Liver (tissue), 9 donors: Measurements from ENCODE around the gene PLP1. TPM values are rescaled to one million over a fixed set of nuclear protein-coding genes. Genes with fewer than 3 reads are reported as not detected.

Source experiments
- DNase-seq: peaks from one replicate; pipeline ENCODE4 v3.0.0-alpha.2; 2017; ENCODE audit warnings: low spot score
- H3K27ac ChIP-seq, 2 donors: one replicate each; pipeline ENCODE4 v1.7.0; 2013; ENCODE audit warnings: inconsistent platforms in 2 of 2, low read length in 2 of 2, control low read depth in 1 of 2, low read depth in 1 of 2, mild to moderate bottlenecking in 1 of 2
- H3K27me3 ChIP-seq, 4 donors: one replicate each; pipeline versions ENCODE4 v1.6.1 to v1.7.0; 2013; ENCODE audit warnings: low read length in 3 of 4, inconsistent platforms in 1 of 4, mild to moderate bottlenecking in 1 of 4, moderate library complexity in 1 of 4; ENCODE audit not compliant: control insufficient read depth in 4 of 4, insufficient read depth in 4 of 4
- H3K36me3 ChIP-seq, 4 donors: one replicate each; pipeline versions ENCODE4 v1.6.1 to v1.7.0; 2013; ENCODE audit warnings: low read length in 3 of 4, mild to moderate bottlenecking in 3 of 4, low read depth in 1 of 4, moderate library complexity in 1 of 4; ENCODE audit not compliant: control insufficient read depth in 4 of 4, insufficient read depth in 3 of 4
- H3K4me1 ChIP-seq, 4 donors: one replicate each; pipeline versions ENCODE4 v1.6.1 to v1.7.0; 2013; ENCODE audit warnings: low read length in 3 of 4, mild to moderate bottlenecking in 3 of 4, moderate library complexity in 1 of 4; ENCODE audit not compliant: control insufficient read depth in 4 of 4, insufficient read depth in 4 of 4
- H3K4me3 ChIP-seq, 3 donors: one replicate each; pipeline versions ENCODE4 v1.6.1 to v1.7.0; 2013; ENCODE audit warnings: low read length in 3 of 3, control low read depth in 1 of 3, low read depth in 1 of 3, mild to moderate bottlenecking in 1 of 3
- H3K9ac ChIP-seq, 2 donors: one replicate each; pipeline ENCODE4 v1.7.0; 2013; ENCODE audit warnings: low read length in 2 of 2, mild to moderate bottlenecking in 2 of 2, moderate library complexity in 2 of 2, control low read depth in 1 of 2, low read depth in 1 of 2
- H3K9me3 ChIP-seq, 4 donors: one replicate each; pipeline versions ENCODE4 v1.6.1 to v1.7.0; 2013; ENCODE audit warnings: low read length in 3 of 4; ENCODE audit not compliant: control insufficient read depth in 4 of 4
- EGR1 ChIP-seq, 2 donors: IDR thresholded peaks; 2 replicates each; pipeline ENCODE4 v1.6.1; 2016 to 2018; ENCODE audit warnings: antibody characterized with exemption in 2 of 2, low read depth in 2 of 2
- FOXA1 ChIP-seq: IDR thresholded peaks from 2 replicates; pipeline ENCODE4 v1.6.1; 2016; ENCODE audit warnings: antibody characterized with exemption
- FOXA2 ChIP-seq: IDR thresholded peaks from 2 replicates; pipeline ENCODE4 v1.6.1; 2016; ENCODE audit warnings: antibody characterized with exemption
- GABPA ChIP-seq, 2 donors: IDR thresholded peaks in 1 of 2; conservative IDR thresholded peaks in 1 of 2; 2 replicates each; pipeline ENCODE4 v1.6.1; 2016; ENCODE audit warnings: antibody characterized with exemption in 2 of 2, mild to moderate bottlenecking in 1 of 2, moderate library complexity in 1 of 2
- HNF4G ChIP-seq: IDR thresholded peaks from 2 replicates; pipeline ENCODE4 v1.6.1; 2016; ENCODE audit warnings: antibody characterized with exemption
- JUND ChIP-seq, 2 donors: IDR thresholded peaks; 2 replicates each; pipeline ENCODE4 v1.6.1; 2016; ENCODE audit warnings: antibody characterized with exemption in 2 of 2
- NR2F2 ChIP-seq: IDR thresholded peaks from 2 replicates; pipeline ENCODE4 v1.6.1; 2016; ENCODE audit warnings: antibody characterized with exemption
- RAD21 ChIP-seq, 2 donors: IDR thresholded peaks; 2 replicates each; pipeline ENCODE4 v1.6.1; 2016; ENCODE audit warnings: antibody characterized with exemption in 2 of 2, mild to moderate bottlenecking in 2 of 2
- RXRA ChIP-seq, 2 donors: IDR thresholded peaks; 2 replicates each; pipeline ENCODE4 v1.6.1; 2017 to 2018; ENCODE audit warnings: antibody characterized with exemption in 2 of 2, mild to moderate bottlenecking in 1 of 2
- SP1 ChIP-seq: IDR thresholded peaks from 2 replicates; pipeline ENCODE4 v1.6.1; 2018; ENCODE audit warnings: antibody characterized with exemption, mild to moderate bottlenecking
- TAF1 ChIP-seq: conservative IDR thresholded peaks from 2 replicates; pipeline ENCODE4 v1.6.1; 2016; ENCODE audit warnings: antibody characterized with exemption, mild to moderate bottlenecking
- YY1 ChIP-seq: IDR thresholded peaks from 2 replicates; pipeline ENCODE4 v1.6.1; 2016; ENCODE audit warnings: antibody characterized with exemption, mild to moderate bottlenecking
- WGBS: extraction: QIAGEN DNeasy Blood & Tissue Kit; methylation state at CpG from one replicate; pipeline ENCODE4 v1.1.7; 2013; 5-methylcytosine and 5-hydroxymethylcytosine counted together
- polyA plus RNA-seq, 2 donors: library from polyadenylated mRNA; stranded (reverse) in 1 of 2; unstranded in 1 of 2; fragments of 200-250 nt in 1 of 2; fragments of >200 nt in 1 of 2; fragmentation: Nextera tagmentation in 1 of 2; extraction: Ambion mirVana in 1 of 2; gene quantifications; one replicate each; pipeline versions ENCODE4 v1.2.1 to v1.2.3, GENCODE V29; 2013 to 2015
- total RNA-seq, 2 donors: library from RNA; depleted of rRNA; stranded (reverse); fragments of >200 nt; gene quantifications; one replicate each; pipeline ENCODE4 v1.2.3, GENCODE V29; 2014
- TF ChIP-seq, protein P1 (sequence below): fragments of 150-350 bp; IDR thresholded peaks from 2 replicates; pipeline ENCODE4 v1.5.1; 2017; ENCODE audit warnings: improper control_type of control experiment, low read depth, low read length; ENCODE audit not compliant: missing input control
- TF ChIP-seq, protein P2 (sequence below): IDR thresholded peaks from 2 replicates; pipeline ENCODE4 v1.6.1; 2016; ENCODE audit warnings: antibody characterized with exemption
- TF ChIP-seq, protein P3 (sequence below): IDR thresholded peaks from 2 replicates; pipeline ENCODE4 v1.6.1; 2016; ENCODE audit warnings: antibody characterized with exemption, mild to moderate bottlenecking
- donor health status: healthy.
- donor health status: healthy.
- donor health status: healthy.
- donor health status: healthy.
- donor health status: healthy.

PLP1 gene
- total and polyA plus RNA-seq, 4 donors = 0.09 to 0.81 (median 0.45) TPM

DNA sequence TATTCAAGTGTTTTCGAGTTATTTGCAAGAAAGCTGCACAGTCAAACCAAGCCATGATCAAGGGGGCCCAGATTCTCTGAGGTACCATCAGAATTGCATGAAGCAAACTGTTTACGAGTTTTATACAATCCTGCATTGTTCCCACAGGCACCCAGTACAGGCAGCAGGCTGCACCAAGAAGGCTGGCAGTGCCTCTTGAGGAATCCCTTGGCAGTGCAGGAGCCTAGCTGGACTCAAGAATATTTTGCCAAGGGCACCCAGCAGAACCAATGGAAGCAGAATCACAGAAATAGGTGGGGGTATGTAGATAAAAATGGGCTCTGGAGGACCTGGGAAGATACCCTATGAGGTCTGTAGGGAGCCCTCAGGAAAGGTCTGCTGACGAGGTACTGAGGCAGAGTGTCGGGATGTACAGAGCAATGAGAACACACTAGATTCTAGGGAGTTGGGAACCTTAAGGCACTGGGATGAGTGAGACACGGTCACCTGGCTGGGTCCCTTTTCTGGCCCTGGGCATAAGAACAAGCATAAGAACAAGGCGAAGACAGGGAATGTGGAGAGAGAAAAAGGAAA is 2.5 kb upstream of the PLP1 start:
- Histone ChIP-seq H3K36me3 (no peaks in the 10 kb centered on the region), H3K9me3 (no peaks in the 10 kb centered on the region), H3K9ac (no peak overlapping the region), H3K27me3 (peaks cover 0 to 14% (median 0%) of the 10 kb centered on the region in 4 donors), H3K4me1 (no peaks in the 10 kb centered on the region), H3K4me3 (no peak overlapping the region), H3K27ac (no peak overlapping the region)
- no peak for DNase-seq
- 65% methylated on average over 6 of the region's 6 CpGs for WGBS
- TF ChIP-seq FOXA2 (no peak), RAD21 (IDR thresholded peaks at IDR 0.05) (peak; percentile 58 to 69)
- TF ChIP-seq, protein P1, sequence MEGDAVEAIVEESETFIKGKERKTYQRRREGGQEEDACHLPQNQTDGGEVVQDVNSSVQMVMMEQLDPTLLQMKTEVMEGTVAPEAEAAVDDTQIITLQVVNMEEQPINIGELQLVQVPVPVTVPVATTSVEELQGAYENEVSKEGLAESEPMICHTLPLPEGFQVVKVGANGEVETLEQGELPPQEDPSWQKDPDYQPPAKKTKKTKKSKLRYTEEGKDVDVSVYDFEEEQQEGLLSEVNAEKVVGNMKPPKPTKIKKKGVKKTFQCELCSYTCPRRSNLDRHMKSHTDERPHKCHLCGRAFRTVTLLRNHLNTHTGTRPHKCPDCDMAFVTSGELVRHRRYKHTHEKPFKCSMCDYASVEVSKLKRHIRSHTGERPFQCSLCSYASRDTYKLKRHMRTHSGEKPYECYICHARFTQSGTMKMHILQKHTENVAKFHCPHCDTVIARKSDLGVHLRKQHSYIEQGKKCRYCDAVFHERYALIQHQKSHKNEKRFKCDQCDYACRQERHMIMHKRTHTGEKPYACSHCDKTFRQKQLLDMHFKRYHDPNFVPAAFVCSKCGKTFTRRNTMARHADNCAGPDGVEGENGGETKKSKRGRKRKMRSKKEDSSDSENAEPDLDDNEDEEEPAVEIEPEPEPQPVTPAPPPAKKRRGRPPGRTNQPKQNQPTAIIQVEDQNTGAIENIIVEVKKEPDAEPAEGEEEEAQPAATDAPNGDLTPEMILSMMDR = peak; percentile 31

DNA sequence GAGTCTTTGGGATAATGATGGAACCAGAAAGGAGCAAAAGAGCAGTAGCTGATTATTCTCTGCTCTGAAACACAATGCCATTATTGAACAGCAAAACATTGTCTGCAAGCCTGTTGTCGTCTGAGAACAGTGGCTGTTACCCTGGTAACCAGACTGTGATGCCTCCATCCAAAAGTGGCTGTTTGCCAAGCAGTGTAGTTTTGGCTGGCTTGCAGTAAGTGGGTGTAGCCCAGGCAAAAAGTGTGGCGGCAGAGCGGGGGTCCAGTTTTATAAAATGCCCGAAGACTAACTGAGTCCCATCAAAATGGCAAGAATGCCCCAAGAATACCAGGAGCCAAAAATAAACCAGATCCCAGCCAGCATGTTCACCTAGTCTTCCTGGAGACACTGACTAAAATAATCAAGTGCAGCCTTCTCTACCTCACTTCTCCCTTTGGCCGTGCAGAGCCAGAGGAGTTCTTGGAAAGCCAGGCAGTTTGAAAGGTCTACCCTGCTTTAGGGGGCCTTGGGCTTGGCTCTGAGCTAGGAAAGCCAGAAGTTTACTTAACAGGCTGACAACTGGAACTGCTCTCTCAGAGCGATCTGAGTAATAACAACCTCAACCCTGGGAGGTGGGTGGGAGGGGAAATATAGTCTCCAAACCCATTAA is 2.6 kb downstream of the PLP1 start:
- H3K9ac ChIP-seq = no peak overlapping the region
- no peak for DNase-seq

More for the DNA sequence above, 2.6 kb downstream of the PLP1 start:
- Histone ChIP-seq H3K4me3 (no peak overlapping the region), H3K9me3 (no peaks in the 10 kb centered on the region), H3K27ac (no peak overlapping the region), H3K27me3 (peaks cover 0 to 9% (median 0%) of the 10 kb centered on the region in 4 donors), H3K4me1 (no peaks in the 10 kb centered on the region), H3K36me3 (no peaks in the 10 kb centered on the region)
- WGBS = 67% methylated on average over 6 of the region's 6 CpGs
- TF ChIP-seq EGR1 (IDR thresholded peaks at IDR 0.05; ENCODE audit: low read depth in 2 of 2) (no peak), FOXA2 (no peak), RAD21 (IDR thresholded peaks at IDR 0.05) (no peak), SP1 (no peak), HNF4G (no peak), YY1 (no peak), JUND (IDR thresholded peaks at IDR 0.05) (no peak), GABPA (IDR thresholded peaks at IDR 0.05 in 1 of 2, conservative IDR thresholded peaks at IDR 0.05 in 1 of 2) (no peak), NR2F2 (no peak), RXRA (IDR thresholded peaks at IDR 0.05) (no peak), FOXA1 (no peak), TAF1 (no peak)
- TF ChIP-seq, protein P1 = no peak
- TF ChIP-seq, protein P2, sequence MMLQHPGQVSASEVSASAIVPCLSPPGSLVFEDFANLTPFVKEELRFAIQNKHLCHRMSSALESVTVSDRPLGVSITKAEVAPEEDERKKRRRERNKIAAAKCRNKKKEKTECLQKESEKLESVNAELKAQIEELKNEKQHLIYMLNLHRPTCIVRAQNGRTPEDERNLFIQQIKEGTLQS = no peak
- TF ChIP-seq, protein P3, sequence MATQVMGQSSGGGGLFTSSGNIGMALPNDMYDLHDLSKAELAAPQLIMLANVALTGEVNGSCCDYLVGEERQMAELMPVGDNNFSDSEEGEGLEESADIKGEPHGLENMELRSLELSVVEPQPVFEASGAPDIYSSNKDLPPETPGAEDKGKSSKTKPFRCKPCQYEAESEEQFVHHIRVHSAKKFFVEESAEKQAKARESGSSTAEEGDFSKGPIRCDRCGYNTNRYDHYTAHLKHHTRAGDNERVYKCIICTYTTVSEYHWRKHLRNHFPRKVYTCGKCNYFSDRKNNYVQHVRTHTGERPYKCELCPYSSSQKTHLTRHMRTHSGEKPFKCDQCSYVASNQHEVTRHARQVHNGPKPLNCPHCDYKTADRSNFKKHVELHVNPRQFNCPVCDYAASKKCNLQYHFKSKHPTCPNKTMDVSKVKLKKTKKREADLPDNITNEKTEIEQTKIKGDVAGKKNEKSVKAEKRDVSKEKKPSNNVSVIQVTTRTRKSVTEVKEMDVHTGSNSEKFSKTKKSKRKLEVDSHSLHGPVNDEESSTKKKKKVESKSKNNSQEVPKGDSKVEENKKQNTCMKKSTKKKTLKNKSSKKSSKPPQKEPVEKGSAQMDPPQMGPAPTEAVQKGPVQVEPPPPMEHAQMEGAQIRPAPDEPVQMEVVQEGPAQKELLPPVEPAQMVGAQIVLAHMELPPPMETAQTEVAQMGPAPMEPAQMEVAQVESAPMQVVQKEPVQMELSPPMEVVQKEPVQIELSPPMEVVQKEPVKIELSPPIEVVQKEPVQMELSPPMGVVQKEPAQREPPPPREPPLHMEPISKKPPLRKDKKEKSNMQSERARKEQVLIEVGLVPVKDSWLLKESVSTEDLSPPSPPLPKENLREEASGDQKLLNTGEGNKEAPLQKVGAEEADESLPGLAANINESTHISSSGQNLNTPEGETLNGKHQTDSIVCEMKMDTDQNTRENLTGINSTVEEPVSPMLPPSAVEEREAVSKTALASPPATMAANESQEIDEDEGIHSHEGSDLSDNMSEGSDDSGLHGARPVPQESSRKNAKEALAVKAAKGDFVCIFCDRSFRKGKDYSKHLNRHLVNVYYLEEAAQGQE = no peak
